D341Med (cell line): ENCODE measurements around the gene GRM5.

Experiments used
- DNase-seq: peaks from one replicate; pipeline ENCODE4 v3.0.0; 2012; ENCODE audit warnings: low spot score

Gene GRM5

GRCh38 chr11:88831303-88831890 lies 234.4 kb downstream of the GRM5 start:
- DNase-seq, result peak; percentile 3

- DNase-seq, result no peak
Observed at GRCh38 chr11:88827018-88827676, 238.6 kb downstream of the GRM5 start.

DNA sequence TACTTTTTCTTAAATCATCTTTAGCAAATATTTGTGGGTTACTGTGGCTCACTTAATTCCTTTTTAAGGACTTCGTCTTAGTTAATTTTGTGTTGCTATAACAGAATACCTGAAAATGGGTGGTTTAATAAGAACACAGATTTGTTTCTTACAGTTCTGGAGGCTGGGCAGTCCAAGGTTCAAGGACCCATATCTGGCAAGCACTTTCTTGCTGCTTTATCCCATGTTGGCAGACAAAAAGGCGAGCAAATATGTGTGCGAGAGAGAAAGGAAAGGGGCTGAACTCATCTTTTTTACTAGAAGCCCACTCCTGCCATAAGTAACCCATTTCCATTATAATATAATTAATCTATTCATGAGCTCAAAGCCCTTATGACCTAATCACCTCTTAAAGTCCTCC lies 246.2 kb downstream of the GRM5 start:
- DNase-seq, result no peak

- no peak for DNase-seq
Observed at GRCh38 chr11:88818978-88819377, 246.8 kb downstream of the GRM5 start.

- no peak for DNase-seq
Observed at GRCh38 chr11:88815505-88815904, 250.3 kb downstream of the GRM5 start.

DNA sequence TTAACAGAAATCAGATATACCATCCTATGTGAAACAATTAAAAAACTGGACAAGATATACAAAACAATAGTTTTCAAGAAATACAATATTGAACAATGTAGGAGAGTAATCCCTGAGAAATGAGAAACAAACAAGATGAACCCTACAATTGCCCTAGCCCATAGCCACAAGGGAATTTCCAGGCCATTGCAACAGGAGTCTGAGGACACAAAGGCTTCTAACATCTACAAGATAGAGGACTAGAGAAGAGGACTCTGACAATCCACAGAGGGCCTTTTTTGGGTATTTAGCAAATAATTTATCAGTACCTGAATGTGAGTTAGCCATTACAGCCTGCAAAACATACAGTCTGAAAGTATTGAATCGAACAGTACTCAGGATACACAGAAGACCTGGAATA lies 251.7 kb downstream of the GRM5 start:
- DNase-seq, result no peak

DNA sequence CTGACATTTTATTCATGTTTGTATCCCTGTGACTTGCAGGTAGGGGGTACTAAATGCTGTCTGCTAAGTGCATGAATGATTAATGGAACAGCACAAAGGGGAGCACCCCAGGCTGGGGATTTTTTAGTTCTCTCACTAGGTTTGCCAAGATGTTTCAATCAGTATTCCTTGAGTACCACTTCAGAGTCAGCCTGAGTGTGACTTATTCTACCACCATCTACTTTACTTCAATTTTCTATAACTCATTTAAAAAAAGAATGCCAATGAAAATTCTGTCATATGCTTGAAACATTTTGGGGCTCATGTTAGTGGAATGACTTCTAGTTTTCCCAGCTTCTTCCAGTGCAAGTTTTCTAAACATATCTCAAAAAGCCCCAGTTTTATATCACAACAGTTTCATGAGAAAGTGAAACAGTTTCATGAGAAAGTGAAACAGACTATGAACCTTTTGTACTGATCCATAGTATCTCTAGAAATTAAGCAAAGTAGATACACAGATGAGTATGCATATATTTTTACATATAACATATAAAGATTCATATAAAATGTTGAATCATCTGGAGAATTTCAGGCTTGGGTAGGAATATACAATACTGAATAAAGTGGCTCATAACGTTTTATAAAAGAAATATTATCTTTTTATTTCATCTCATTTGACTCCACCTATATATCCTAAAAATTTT lies 252.4 kb downstream of the GRM5 start:
- DNase-seq, result no peak

- DNase-seq, result no peak
Observed at GRCh38 chr11:88810420-88811097, 255.2 kb downstream of the GRM5 start.

DNA sequence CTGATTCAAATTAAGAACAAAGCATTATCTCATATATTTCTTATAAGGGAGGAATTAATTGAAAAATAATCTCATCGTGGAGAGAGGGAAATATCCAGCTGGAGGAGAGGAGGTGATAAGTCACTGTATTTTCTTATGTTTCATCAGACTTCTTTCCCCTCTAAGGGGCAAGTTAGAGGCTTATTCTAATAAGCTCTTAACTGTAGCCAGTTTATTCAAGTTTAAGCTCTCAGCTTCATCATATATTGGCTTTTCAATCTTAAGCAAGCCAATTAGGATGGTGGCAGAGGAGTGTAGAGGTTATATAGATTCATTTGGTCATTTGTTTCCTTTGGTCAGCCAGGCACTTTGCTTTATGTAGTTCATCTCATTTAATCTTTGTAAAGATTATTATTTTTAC lies 256.7 kb downstream of the GRM5 start:
- DNase-seq, result no peak

DNA sequence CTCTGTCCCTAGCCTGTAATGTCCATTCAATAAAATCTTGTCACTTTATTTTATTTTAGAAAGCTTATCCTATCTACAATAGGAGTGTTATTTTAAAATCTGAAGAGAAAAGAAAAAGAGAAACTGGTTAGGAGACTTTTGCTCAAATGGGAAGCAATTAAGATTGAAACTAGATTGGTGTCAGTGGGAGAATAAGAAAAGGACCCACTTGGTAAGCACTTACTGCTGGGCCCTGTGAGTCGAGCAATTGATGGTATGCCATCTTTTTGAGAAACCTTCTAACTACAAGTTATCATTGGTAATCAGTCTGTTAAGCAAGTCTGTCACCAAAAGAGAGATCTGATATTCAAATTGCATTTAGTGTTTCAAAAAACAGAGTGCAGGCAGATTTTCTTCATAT lies 258.4 kb downstream of the GRM5 start:
- DNase-seq, result no peak

DNA sequence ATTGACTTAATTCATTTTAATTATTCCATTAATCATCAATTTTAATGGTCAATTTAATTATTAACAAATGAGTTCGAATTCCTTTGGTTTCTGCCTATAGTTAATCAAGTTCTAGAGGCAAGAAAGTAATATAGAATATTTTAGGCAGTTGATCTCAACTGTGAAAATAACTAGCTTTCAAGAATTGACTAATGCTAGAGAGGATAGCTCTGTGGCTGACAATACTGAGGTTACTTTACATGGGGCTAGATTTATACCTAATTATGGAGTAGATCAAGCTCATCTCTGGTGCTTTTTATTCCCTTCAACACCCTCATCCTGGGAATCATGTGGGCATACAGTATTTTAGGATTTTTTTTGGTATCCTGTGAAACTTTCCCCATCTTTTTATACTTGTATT lies 259.4 kb downstream of the GRM5 start:
- no peak for DNase-seq

DNA sequence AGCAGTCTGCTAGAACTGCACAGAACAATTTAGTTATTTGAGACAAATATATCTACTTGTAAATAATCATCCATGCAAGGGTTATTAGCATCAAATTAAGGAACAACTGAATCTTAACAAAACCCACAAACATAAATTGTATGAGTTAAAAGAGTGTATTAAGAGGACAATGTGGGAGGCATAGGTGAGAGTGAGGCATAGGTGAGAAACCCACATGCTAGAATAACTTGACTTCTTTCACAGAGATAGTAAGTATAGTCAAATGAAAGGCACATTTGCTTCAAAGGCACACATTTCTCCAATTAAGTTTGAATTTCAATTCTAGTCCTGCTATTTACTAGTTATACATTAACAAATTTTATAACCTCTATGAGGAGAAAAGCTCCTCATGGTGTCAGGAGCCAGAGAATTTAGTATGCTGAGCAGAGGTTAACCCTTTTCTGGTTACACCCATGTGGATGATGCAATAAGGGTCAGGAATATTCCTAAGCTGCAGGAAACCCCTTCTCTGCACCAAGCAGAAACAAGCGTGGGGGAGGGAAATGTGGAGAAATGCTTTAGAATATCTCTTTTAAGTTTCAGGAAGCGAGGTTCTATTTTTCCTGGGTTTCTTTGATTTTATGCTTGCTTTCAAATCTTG lies 264.2 kb downstream of the GRM5 start:
- DNase-seq, result no peak

- DNase-seq, result no peak
Observed at GRCh38 chr11:88799771-88800500, 265.8 kb downstream of the GRM5 start.

DNA sequence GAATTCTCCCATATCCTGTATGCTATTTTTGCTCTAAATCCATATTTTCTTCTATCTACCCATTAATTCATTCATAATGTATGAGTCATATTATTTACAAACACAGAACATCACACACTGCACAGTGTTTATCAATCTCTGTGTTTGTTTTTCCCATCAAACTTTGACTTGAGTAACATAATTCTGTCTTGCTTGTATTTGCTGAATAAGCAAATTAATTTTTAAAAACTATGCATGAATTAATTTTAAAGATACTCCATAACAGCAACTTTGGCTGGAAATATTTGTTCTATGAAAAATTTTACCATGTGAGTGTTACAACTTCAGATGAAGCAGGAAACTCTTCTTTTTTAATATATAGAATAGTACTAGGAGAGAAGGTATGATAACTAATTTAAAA lies 275.6 kb downstream of the GRM5 start:
- DNase-seq, result no peak

DNA sequence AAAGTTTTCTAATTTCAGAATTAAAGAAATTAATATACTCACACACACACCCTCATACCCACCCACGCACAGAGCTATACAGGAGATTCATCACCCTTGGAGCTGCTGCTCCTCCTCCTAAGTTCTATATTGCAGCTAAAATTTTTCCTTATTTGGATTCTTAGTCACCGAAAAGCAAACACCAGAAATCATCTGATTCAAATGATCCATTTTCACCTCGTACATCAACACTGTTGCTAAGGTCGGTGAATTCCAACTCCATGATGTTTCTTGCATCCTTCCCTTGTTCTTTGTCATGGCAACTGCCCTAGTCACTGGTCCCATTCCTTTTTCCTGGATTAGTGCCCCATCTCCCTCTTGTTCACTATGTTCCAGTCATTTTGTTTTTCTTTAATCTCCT lies 286.2 kb downstream of the GRM5 start:
- no peak for DNase-seq

DNA sequence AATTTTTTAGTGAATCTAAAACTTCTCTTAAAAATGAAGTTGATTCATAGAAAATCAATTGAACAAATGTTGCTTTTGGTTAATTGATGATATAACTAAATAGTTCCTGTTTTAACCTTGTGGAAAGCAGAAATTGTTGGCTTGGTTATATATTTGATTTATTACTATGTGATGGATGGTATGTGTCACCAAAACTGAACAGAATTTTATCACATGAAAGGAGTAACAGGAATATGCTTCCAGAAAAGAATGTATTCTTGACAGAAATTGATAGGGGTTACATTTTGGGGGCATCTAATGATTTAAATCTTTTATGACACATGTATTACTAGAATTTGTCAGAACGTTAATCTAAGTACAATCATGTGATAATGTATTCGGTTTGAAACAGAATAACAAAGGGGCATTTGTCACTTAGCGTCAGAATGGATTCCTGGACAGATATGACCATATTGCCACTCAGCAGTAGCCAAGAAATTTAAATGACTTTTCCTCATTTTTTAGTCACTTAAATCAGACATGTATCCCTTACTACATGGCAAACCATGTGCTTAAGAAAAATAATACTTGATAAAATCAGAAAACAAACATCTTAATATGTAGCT lies 295.2 kb downstream of the GRM5 start:
- no peak for DNase-seq

- DNase-seq, result no peak
Observed at GRCh38 chr11:88744140-88744539, 321.6 kb downstream of the GRM5 start.

DNA sequence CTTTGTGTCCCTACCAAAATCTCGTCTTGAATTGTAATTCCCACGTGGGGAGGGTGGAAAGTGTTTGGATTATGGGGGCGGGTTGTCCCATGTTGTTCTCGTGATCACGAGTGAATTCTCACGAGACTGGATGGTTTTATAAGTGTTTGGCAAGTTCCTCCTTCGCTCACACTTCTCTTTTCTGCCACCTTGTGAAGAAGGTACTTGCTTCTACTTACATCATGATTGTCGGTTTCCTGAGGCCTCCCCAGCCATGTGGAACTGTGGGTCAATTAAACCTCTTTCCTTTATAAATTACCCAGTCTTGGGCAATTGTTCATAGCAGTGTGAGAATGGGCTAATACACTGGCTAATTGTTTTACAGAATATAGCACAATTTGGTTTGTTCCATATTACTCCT lies 326.3 kb downstream of the GRM5 start:
- no peak for DNase-seq

- no peak for DNase-seq
Observed at GRCh38 chr11:88709567-88709966, 356.2 kb downstream of the GRM5 start.

DNA sequence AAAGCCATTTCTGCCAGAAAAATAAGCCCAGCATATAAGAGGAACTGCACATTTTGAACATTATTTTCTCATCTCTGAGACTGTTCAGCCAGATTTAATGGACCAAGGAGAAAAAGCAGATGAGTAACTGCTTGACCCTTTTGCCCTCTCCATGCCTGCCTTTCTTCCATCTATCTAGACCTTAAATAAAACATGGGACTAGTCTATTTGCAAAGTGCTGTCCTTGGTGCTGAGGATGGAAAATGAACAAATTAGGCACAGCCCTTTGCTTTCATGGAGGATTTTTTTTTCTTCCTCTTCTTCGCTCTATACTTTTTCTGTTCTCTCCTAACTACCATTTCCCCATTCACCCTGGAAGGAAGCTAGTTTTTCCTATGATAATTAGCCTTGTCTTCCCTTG lies 361.3 kb downstream of the GRM5 start:
- no peak for DNase-seq

GRCh38 chr11:88701816-88702215 lies 364.0 kb downstream of the GRM5 start:
- DNase-seq, result no peak

DNA sequence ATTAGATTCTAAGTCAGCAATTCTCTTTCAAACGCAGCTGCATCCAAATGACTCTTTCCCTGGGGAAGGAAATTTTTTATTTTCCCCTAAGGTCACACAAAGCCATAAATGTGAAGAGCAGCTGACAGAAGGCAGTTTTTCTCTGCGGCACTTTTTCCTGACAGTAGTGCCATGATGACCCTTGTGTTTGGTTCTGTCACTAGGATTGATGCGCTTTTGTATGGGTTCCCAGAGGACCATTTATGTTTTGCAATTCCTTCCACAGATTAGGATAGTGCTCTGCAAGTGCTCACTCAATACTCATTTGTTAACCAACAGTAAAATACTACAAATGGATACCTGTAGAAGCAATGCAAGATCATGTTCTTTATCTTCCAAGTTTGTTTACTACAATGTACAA lies 368.6 kb downstream of the GRM5 start:
- DNase-seq, result no peak
